HG02852 (cell line): ENCODE data around the gene SLC8B1.

ENCODE experiments used
- ATAC-seq: cut with Tn5 transposase; IDR thresholded peaks from one replicate; pipeline ENCODE4 v1.9.1; 2021; ENCODE audit warnings: mild to moderate bottlenecking, moderate library complexity; ENCODE audit not compliant: unreplicated experiment

SLC8B1 gene

DNA sequence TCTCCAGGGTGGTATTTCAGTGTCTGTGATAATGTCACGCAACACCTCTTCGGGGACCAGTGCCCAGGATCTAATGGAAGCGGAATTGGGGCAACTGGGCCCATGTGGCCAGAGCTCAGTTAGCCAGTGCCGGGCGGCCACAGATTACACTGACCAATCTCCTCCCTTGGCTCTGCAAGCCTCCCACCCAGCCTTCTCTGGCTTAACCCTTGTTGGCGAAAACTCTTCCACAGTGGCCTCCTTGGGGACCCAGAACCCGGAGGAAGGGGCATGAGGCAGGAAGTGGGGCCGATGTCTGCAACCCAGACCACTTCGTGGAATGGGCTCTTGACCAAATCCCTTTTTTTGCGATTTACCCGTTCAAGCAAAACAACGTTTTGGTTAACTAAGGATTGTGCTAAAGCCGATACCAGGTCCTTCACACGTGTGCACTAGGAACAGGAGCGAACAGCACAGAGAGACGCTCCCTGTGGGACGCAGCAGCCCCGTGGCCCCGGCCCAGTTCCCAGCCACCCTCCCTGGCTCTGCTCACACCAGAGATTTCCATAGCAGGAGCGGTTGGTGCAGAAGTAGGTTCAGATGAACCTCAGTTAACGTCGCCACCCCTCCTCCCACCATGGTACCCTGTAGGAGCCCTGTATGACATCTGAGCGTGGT lies 38.2 kb downstream of the SLC8B1 start:
- ATAC-seq = no peak

DNA sequence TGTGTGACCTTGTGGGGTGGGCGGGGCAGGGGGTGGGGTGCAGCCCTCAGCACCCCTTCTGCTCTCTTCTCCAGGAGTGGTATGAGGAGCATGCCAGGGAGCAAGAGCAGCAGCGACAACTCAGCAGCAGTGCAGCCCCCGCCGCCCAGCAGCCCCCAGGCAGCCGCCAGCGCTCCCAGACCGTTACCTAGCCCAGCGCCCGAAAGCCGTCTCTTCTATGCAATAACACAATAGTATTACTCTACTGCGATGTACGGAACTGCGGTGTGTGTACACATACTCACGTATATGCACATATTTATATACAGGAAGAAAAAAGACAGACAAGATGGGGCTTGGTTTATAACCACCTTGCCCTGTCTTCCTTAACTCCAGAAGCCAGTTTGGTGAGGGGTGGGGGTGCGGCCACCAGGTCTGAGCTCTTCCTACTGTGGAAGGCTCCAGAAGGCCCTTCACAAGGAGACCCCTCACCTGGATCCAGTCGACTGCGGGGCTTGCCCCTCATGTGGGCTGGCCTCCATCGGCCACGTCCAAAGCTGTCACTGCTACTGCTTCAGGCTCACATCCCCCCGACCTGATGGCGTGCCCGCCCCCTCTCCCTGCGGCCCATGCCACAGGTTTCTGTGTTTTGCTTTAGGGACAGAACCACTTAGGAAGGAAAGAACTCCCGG lies 38.9 kb downstream of the SLC8B1 start:
- no peak for ATAC-seq

DNA sequence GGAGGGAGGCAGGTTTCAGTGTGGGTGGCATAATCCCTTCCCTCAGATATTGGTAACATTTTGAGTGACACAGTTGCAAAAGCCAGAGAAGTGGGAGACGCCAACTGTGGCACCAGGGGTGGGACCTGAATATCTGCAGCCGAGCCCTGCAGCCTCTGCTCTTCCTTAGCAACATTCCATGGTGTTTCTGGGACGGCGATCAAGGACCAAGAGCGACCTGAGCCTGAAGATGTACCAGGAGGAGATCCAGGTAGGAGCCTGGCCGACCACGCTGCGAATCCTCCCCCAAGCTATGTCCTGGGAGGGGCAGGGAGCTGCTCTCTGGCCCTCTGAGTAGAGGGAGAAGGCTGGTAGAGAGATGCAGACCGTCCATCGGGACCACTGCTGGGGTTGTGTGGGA lies 41.8 kb downstream of the SLC8B1 start:
- no peak for ATAC-seq

DNA sequence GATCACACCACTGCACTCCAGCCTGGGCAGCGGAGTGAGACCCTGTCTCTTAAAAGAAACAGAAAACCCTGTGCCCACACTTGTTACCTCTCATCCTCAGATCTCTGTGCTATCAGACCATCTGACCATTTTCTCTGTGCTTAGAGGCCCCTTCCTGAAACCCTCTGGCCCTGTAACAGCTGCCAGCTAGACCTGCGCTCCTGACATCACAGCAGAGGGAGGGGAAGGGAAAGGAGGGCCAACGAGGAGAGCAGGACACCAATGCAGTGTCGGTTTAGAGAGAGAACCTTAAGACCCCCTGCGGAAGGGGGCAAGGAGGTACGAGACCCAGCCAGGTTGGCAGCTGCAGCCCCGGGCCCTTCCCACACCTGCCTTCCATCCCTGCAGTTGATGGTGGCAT lies 42.4 kb downstream of the SLC8B1 start:
- no peak for ATAC-seq

DNA sequence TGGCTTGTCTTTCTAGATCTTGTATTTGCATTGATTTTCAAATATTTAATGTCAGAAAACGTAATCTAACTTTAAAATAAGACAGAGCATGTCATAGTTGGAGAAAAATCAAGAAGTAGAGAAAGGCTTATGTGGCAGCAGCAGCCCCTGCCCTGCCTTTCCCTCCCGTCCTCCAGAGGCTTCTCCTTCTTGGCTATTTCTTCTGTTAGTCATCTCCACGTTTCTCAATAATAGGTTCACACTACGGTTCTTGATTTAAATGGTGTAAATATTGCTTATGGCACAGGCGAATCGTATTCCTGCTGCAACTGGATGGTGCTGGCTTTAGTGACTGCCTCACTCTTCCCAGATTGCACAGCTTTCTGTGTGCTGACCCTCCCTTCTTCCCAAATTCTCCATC lies 42.8 kb downstream of the SLC8B1 start:
- no peak for ATAC-seq

DNA sequence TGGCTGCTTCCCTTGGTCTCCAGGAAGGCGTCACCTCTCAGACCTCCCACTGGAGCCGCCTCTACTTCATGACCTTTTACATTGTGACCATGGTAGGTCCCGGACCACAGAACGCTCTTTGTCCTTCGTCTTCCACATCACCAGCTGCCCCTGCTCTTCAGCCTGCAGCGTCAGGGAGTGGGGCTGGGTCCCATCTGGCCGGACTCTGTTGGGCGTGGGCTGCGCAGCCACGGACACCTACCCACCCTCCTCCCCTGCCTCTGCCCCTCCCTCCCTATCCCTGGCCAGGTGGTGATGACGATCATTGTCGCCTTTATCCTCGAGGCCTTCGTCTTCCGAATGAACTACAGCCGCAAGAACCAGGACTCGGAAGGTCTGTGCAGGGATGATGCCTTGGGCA lies 43.3 kb downstream of the SLC8B1 start:
- ATAC-seq = no peak

DNA sequence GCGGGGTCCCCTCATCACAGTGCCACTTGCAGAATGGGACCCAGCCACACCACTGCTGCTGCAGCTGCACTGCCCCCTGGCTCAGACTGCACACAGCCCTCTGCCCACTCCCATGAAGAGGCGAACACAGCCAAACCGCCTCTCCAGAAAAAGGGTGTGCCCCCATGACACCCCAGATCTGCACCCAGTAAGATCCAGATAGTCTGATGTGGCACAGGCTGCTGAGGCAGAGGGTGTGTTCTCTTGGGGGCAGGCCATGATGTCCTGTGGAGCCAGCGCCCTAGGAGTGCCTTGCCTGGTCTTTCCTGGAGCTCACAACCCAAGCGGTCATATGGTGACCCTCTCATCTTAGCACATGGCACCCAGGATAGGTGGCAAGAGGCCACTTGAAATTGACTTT lies 44.4 kb downstream of the SLC8B1 start:
- no peak for ATAC-seq

DNA sequence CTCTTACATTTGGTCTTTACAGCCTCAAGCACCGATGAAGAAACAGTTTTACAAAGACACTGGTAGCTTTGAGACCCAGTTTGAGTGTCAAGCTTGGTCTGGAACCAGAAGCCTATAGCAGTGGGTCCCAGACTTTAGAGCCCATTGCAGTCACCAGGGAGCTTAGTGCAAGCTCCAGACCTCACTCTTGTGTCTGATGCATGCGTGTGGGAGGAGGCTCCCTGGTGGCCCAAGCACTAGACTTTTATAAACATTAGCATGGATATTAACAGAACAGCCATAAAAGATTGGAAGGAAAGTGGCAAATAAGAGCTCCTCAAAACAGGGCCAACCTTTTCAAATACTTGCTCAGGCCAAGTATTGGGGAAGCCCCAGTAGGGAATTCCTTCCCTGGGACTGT lies 45.5 kb downstream of the SLC8B1 start:
- no peak for ATAC-seq

DNA sequence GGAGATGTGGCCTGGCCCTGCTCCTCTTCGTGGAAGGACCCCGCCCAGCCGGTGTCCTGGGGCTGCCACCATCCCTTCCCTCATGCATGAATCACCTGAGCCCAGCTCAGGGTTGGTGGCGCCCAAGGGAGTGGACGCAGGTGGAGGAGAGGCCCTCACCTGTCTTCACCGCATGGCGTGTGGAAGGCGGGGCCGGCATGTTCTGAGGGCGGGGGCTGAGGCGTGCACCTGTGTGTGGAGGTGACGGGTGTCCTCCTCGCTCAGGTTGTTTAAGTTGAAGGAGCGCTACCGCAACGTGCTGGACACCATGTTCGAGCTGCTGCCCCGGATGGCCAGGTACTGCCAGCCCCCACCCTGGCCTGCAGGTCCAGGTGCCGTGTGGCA lies 47.0 kb downstream of the SLC8B1 start:
- no peak for ATAC-seq

DNA sequence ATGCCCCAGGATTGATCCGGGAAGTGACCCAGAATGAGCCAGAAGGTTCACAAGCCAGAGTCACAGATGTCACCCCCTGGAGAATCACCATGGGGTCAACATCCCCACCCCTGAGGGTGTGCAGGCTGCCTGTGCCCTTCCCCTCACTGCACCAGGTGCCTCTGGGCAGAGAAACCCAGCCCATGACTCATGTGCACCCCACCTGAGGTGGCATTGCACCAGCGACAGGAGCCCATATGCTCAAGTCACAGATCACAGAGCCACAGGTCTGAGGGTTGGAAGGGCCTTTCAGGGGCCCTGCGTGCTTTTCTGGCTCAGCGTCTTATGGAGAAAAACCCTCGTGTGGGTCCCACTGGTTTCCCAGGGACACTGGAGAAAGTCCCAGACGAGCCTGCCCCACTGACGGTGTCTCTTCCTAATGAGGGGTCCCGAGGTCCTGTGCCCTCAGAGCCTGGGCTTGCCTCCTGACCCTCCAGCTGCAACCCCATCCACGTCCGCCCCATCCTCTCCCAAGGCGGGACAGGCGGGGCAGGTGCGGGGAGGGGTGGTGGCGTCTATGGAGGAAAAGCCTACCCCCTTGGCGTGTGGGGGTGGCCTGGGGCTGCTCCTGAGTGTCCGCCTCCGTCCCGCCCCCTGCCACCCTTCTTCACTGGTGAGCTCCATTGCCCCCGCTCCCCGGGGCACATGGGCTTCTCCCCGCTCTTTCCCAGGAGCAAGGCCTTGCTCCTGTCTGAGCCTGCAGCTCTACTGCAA lies 47.6 kb downstream of the SLC8B1 start:
- no peak for ATAC-seq

DNA sequence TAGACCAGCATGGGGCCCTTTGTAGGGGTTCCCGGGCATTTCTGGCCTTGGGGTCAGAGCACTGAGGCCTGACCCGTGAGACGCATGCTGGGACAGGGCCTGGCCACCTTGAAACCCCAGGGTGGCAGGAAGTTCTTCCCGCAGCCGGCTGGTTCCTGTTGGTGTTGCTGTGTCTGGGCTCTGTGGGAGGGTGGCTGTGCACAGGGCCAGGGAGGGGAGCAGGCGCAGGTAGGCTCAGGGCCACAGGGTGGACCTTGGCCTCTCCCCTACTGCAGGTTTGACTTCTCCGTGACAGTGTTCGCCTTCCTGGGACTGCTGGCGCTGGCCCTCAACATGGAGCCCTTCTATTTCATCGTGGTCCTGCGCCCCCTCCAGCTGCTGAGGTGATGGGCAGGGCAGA lies 48.2 kb downstream of the SLC8B1 start:
- no peak for ATAC-seq

DNA sequence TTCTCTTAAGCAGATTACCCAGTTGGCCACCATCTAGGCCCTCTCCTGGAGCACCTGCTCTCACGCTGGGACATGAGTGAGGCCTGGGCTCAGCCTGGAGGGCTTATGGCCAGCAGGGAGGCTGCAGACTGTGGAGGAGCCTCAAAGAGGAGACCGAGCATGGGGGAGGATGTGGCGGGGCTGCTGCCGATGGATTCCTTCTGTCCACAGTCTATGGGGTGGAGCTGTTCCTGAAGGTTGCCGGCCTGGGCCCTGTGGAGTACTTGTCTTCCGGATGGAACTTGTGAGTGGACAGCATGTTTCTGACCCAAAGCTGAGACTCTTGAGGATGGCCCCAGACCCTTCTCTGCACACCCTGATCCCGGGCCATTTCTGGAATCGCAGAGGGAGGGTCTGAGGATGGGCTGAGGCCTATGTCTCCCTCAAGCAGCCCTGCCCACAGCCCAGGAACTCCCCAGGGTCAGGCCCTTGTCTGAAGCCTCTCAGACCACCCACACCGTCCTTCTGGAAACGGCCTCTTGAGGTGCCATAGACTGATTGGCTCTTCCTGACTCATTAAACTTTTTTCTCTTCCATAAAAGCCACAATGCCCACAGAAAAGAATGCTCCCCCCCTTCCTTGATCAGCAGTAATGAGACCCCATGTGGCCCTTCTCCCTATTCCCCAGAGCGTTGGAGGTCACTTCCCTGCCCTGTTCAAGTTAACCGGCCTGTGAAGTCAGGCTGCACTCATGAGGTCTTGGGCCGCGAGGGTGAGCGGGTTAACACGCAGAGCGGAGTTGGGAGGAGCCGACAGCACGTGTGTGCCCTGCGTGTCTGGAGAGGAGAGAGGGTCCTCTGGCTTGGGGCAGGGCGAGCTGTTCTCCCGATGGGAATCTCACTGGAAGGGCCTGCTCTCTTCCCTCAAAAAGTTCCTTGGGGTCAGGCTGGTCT lies 49.0 kb downstream of the SLC8B1 start:
- no peak for ATAC-seq

DNA sequence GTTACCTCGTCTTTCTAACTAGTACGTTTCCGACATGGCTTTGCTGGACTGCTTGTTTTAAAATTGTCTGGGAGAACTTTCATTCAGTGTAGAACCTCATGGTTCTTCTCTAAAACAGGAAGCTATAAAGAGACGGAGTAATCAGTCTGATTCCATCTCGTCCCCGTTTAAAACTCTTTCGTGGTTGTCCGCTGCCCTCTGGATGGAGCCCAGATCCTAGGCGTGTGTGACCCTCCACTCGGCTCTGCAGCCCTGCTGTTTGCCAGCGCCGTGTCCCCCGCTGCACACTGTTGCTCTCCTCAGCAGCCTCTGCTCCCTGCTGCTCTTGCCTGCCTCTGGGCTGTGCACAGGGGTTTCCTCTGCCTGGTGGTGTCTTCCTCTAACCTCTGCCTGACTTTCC lies 50.2 kb downstream of the SLC8B1 start:
- no peak for ATAC-seq

DNA sequence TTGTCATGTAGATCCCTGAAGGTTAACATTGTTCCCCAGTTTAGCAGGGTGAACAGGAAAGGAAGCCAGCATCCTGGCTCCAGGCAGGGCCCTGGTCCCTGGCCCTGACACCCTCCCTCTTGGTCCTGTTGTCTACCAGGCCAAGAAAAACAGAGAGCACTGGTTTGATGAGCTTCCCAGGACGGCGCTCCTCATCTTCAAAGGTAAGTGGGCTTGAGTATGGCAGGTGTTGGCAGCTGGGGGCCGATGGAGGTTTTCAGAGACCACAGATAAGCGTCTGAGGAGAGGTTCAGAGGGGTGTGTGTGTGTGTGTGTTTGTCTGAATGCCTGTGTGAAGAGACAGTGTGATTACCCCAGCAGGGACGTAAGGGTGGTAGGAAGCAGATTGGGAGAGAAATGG lies 56.3 kb downstream of the SLC8B1 start:
- no peak for ATAC-seq

DNA sequence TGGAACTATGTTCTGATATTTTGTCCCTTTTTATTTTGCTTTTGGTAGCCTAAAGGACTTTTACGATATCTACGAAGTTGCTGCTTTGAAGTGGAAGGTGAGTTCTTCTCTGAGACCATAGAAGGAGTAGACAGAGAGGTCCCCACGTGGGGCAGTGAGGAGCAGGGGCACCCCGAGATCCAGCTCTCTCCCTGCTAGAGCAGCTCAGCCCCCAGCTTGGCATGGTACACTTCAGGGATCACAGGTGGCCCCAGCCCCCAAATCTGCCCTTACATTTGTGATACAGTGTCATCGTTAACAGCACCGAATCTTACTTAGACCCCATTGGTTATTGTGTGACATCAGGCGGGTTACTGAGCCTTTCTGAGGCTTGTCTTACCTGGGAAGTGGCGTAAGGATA lies 56.8 kb downstream of the SLC8B1 start:
- no peak for ATAC-seq

DNA sequence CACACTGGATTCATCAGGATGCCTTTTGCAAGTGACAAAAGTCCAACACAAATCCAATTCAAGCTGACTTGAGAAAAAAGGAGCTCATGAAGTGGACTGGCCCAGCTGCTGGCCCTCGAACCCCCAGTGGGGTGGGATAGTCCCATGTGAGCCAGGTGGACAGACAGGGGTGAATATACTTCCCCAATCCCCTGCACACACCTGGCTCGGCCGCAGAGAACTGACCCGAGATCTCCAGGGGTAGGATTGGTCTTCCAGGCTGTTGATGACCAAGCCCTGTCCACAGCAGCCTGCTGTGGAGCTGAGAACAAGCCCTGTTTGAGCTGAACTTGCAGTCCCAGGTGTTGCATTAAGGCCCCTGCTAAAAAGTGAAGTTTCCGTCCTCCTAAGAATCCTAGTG lies 57.4 kb downstream of the SLC8B1 start:
- no peak for ATAC-seq

DNA sequence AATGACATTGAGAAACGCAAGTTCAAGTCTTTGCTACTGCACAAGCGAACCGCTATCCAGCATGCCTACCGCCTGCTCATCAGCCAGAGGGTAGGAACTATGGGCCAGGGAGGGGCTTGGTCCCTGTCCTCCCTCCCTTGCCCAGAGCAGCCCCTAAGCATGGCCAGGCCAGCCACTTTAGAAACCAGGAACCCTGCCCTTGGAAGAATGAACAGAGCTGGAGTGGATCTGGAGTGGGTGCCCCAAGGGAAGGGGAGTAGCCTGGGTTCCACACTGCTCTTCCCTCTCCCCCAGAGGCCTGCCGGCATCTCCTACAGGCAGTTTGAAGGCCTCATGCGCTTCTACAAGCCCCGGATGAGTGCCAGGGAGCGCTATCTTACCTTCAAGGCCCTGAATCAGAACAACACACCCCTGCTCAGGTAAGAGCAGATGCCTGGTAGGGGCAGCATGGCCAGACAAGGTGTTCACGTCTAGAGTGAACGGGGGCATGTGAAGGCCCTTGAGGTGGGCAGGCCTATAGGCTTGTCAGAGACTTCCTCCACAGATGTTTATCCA lies 57.9 kb downstream of the SLC8B1 start:
- ATAC-seq = no peak

DNA sequence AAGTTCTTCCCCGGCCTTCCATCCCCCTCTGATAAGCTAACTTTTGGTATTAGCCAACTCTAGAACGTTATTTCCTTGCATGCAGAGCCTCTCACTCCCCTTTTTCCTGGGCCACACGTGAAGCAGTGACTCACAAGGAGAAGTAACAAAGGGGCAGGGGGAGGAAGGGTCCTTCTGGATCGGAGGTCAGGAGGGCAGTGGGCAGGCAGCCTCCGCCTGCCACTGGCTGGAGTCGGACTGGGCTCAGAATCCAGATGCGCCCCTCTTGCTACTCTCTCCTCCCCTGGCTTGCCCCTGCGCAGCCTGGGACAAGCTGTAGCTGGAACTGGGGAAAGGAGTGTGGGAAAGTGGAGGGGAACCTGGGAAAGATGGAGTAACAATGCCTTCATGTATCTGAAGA lies 58.6 kb downstream of the SLC8B1 start:
- ATAC-seq = no peak

DNA sequence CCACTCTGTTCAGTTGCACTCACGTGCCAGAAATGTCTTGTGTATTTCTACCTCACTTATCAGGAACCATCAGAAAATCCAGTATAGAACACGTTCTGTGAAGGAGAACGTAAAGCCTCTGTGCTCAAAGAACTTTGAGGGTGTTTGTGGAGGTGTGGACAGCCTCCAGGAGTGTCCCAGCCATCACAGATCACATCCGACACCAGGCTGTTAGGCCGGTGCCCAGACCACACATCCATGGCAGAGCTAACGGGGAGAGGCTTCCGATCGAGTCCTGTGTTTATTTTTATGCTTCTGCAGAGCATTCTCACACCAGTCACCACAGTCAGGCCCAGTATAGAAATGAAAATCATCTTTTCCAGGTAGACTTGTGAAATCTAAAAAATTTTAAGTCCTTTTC lies 60.1 kb downstream of the SLC8B1 start:
- ATAC-seq = no peak

DNA sequence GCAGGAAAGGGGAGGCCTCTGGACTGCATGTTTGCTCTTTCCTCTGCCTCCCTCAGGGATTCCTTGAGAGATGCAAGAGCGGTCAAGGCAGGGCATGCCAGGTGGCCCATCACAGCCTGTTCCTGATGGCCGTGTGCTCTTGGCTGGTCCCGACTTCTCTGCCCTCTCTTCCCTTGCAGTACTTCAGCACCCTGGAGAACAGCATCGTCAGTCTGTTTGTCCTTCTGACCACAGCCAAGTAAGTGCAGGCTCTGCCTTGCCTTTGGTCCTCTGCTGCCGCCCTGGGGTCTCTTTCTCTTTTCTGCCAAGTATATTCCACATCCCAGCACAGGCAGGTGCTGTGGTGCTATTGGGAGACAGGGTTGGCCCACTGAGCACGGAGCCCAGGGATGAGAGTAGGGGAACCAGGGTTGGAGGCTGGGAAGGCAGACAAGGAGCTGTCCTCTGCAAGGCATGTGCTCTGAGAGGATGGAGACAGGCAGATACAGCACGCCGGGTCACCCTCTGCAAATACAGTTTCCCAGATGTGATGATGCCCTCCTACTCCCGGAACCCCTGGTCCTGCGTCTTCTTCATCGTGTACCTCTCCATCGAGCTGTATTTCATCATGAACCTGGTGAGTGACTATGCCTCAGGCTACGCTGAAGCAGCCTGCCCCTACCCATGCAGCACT lies 61.7 kb downstream of the SLC8B1 start:
- no peak for ATAC-seq
